ENCODE results near the gene C3orf49. TPM values are rescaled to one million over a fixed set of nuclear protein-coding genes. Genes with fewer than 3 reads are reported as not detected.

C3orf49 gene
- polyA plus RNA-seq, 1 of the 3 experiments (the other 2 are of a cell fraction), result not detected

DNA sequence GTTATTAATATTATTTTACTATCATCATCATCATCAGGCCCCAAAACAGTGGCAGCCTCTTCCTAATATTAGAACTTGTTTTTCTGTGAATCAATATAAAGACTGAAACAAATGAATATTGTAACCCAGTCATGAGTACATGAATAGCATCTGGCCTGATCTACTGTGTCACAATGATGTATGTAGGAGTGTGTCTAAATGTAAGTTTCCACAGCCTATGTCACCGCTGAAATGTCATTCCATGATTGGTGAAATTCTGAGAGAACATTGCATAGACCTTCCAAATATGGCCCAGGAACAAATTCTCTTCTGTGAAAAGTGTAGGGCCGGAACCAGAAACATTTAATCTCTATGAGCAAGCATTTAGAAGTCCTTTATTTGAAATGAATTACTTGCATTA is 20.6 kb upstream of the C3orf49 start:
- Histone ChIP-seq H3K36me3 (replicated peaks in 1 of 2; ENCODE audit: control insufficient read depth in 1 of 2, insufficient read depth in 2 of 2, low read length in 1 of 2) (no peaks in the 10 kb centered on the region), H3K79me2 (ENCODE audit: insufficient read depth) (no peaks in the 10 kb centered on the region), H3K9me2 (no peaks in the 10 kb centered on the region), H2AFZ (ENCODE audit: low read depth) (no peak overlapping the region), H3K27me3 (ENCODE audit: insufficient read depth) (no peaks in the 10 kb centered on the region), H4K20me1 (ENCODE audit: insufficient read depth) (no peaks in the 10 kb centered on the region), H3K9me3 (no peaks in the 10 kb centered on the region), H3K4me1 (ENCODE audit: control insufficient read depth in 1 of 2, insufficient read depth in 2 of 2, low read depth in 1 of 2, low read length in 1 of 2) (peaks cover 0 to 17% of the 10 kb centered on the region in 2 experiments; a peak in 2 of 4 replicates), H3F3A (replicated peaks; ENCODE audit: insufficient read depth) (no peaks in the 10 kb centered on the region), H3K4me2 (no peak overlapping the region), H3K4me3 (ENCODE audit: low read depth in 2 of 2, low read length in 1 of 2) (no peak overlapping the region), H3K27ac (ENCODE audit: low read depth in 2 of 2, low read length in 1 of 2) (no peak overlapping the region), H3K9ac (no peak overlapping the region)
- DNase-seq, result no peak
- TF ChIP-seq MEF2A (IDR thresholded peaks at IDR 0.05; ENCODE audit: borderline replicate concordance, low read depth) (no peak), FOXJ3 (CRISPR knock-in tag; IDR thresholded peaks at IDR 0.05) (no peak), ELF1 (IDR thresholded peaks at IDR 0.05) (no peak), TEAD4 (IDR thresholded peaks at IDR 0.05; ENCODE audit: borderline replicate concordance, insufficient read depth) (no peak), POLR2AphosphoS5 (IDR thresholded peaks at IDR 0.05; ENCODE audit: low read depth, low read length) (no peak)
- POLR2A ChIA-PET, result no interaction called here
- CTCF ChIA-PET, result interaction anchor here (1.1 to 8.1 kb wide), 2 partner anchors 21 to 448 kb away, joined by 3 to 67 read pairs; partner anchors contain the start of gene C3orf49
- WGBS (ENCODE audit: low lambda C conversion rate), result 79% methylated on average over 2 of the region's 2 CpGs

DNA sequence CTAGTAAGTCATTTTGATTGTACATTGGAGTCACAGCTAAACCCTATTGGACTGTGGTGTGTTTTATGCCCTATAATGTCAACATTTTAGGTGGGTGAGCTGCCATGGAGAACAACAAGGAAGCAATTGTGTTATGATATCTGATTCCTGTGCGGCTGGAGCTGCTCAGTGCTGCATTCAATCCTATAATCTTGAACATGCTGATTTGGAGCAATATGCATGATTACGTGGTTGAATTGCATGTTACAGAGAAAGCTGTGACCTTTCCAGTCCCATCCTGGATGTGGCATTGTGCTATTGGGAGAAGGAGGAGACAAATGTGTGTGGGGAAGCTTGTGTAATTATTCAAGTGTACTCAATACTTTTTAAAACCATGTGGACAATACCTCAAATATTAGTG is 20.1 kb upstream of the C3orf49 start:
- peaks cover 0 to 17% of the 10 kb centered on the region in 2 experiments; a peak in 2 of 4 replicates for H3K4me1 ChIP-seq (ENCODE audit: control insufficient read depth in 1 of 2, insufficient read depth in 2 of 2, low read depth in 1 of 2, low read length in 1 of 2)
- H3K27ac ChIP-seq (ENCODE audit: low read depth in 2 of 2, low read length in 1 of 2), result no peak overlapping the region
- no peak overlapping the region for H3K4me3 ChIP-seq (ENCODE audit: low read depth in 2 of 2, low read length in 1 of 2)
- H3K9me3 ChIP-seq, result no peaks in the 10 kb centered on the region
- H2AFZ ChIP-seq (ENCODE audit: low read depth), result no peak overlapping the region
- 76% methylated on average over 2 of the region's 2 CpGs for WGBS (ENCODE audit: low lambda C conversion rate)
- H3K9ac ChIP-seq, result no peak overlapping the region
- no peaks in the 10 kb centered on the region for H3K9me2 ChIP-seq
- ChIA-PET CTCF (interaction anchor here (1.1 to 8.1 kb wide), 2 partner anchors 20 to 448 kb away, joined by 3 to 67 read pairs; partner anchors contain the start of gene C3orf49), POLR2A (no interaction called here)
- no peaks in the 10 kb centered on the region for H3K79me2 ChIP-seq (ENCODE audit: insufficient read depth)
- DNase-seq, result no peak
- H3K27me3 ChIP-seq (ENCODE audit: insufficient read depth), result no peaks in the 10 kb centered on the region
- H3K4me2 ChIP-seq, result no peak overlapping the region
- no peaks in the 10 kb centered on the region for H3K36me3 ChIP-seq (replicated peaks in 1 of 2; ENCODE audit: control insufficient read depth in 1 of 2, insufficient read depth in 2 of 2, low read length in 1 of 2)
- H3F3A ChIP-seq (replicated peaks; ENCODE audit: insufficient read depth), result no peaks in the 10 kb centered on the region
- TF ChIP-seq GATA2 (CRISPR knock-in tag; IDR thresholded peaks at IDR 0.05) (peak; percentile 25; the same call in 1 of the 2 replicates), RXRA (IDR thresholded peaks at IDR 0.05; ENCODE audit: borderline replicate concordance, low read depth) (no peak), SIN3A (IDR thresholded peaks at IDR 0.05; ENCODE audit: borderline replicate concordance, low read depth, low read length) (no peak), FOXJ3 (CRISPR knock-in tag; IDR thresholded peaks at IDR 0.05) (no peak), NFIC (IDR thresholded peaks at IDR 0.05; ENCODE audit: borderline replicate concordance) (no peak)
- H4K20me1 ChIP-seq (ENCODE audit: insufficient read depth), result no peaks in the 10 kb centered on the region

DNA sequence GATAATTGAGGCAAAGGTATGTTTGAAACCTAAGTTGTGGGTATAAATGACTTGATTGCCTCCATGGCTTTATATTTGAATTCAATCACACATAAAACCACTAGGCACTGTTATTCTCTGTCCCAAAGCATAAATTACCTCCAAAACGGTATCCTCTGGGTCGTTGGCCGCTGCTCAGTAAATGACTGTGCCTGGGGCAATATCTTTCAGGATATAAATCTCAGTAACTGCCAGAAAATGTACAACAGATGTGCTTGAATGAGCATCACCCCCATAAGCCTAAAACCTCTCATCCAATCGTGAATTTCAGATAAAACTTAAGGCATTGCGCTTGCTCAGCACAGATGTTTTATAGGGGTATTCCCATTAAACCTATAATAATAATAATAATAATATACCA is 19.0 kb upstream of the C3orf49 start:
- no peaks in the 10 kb centered on the region for H3K9me2 ChIP-seq
- POLR2A ChIA-PET, result no interaction called here
- no peak overlapping the region for H2AFZ ChIP-seq (ENCODE audit: low read depth)
- CTCF ChIA-PET, result interaction anchor here (1.4 to 8.1 kb wide), 3 partner anchors 14 to 450 kb away, joined by 4 to 67 read pairs (median 32); partner anchors contain the start of gene C3orf49
- no peak overlapping the region for H3K9ac ChIP-seq
- H3F3A ChIP-seq (replicated peaks; ENCODE audit: insufficient read depth), result no peaks in the 10 kb centered on the region
- H3K4me3 ChIP-seq (ENCODE audit: low read depth in 2 of 2, low read length in 1 of 2), result no peak overlapping the region
- H3K9me3 ChIP-seq, result no peaks in the 10 kb centered on the region
- peak; percentile 58 for DNase-seq
- no peaks in the 10 kb centered on the region for H3K79me2 ChIP-seq (ENCODE audit: insufficient read depth)
- H3K4me1 ChIP-seq (ENCODE audit: control insufficient read depth in 1 of 2, insufficient read depth in 2 of 2, low read depth in 1 of 2, low read length in 1 of 2), result peaks cover 0 to 17% of the 10 kb centered on the region in 2 experiments; a peak in 2 of 4 replicates
- H3K27ac ChIP-seq (ENCODE audit: low read depth in 2 of 2, low read length in 1 of 2), result no peak overlapping the region; a peak in 1 of 4 replicates
- WGBS (ENCODE audit: low lambda C conversion rate), result 32% methylated on average over 5 of the region's 5 CpGs
- no peaks in the 10 kb centered on the region for H3K27me3 ChIP-seq (ENCODE audit: insufficient read depth)
- H3K36me3 ChIP-seq (replicated peaks in 1 of 2; ENCODE audit: control insufficient read depth in 1 of 2, insufficient read depth in 2 of 2, low read length in 1 of 2), result no peaks in the 10 kb centered on the region
- H3K4me2 ChIP-seq, result no peak overlapping the region
- no peaks in the 10 kb centered on the region for H4K20me1 ChIP-seq (ENCODE audit: insufficient read depth)
- TF ChIP-seq, protein P1, sequence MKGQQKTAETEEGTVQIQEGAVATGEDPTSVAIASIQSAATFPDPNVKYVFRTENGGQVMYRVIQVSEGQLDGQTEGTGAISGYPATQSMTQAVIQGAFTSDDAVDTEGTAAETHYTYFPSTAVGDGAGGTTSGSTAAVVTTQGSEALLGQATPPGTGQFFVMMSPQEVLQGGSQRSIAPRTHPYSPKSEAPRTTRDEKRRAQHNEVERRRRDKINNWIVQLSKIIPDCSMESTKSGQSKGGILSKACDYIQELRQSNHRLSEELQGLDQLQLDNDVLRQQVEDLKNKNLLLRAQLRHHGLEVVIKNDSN (IDR thresholded peaks at IDR 0.05; ENCODE audit: borderline replicate concordance, low read depth), result no peak
- TF ChIP-seq EZH2phosphoT487 (IDR thresholded peaks at IDR 0.05; ENCODE audit: borderline replicate concordance, low read depth), result no peak
- TF ChIP-seq GATA2 (CRISPR knock-in tag; IDR thresholded peaks at IDR 0.05), result peak; percentile 80
- TF ChIP-seq MEF2A (IDR thresholded peaks at IDR 0.05; ENCODE audit: borderline replicate concordance, low read depth), result no peak
- TF ChIP-seq CHD2 (IDR thresholded peaks at IDR 0.05; ENCODE audit: low read length, partially characterized antibody), result peak; percentile 52
- TF ChIP-seq, protein P2, sequence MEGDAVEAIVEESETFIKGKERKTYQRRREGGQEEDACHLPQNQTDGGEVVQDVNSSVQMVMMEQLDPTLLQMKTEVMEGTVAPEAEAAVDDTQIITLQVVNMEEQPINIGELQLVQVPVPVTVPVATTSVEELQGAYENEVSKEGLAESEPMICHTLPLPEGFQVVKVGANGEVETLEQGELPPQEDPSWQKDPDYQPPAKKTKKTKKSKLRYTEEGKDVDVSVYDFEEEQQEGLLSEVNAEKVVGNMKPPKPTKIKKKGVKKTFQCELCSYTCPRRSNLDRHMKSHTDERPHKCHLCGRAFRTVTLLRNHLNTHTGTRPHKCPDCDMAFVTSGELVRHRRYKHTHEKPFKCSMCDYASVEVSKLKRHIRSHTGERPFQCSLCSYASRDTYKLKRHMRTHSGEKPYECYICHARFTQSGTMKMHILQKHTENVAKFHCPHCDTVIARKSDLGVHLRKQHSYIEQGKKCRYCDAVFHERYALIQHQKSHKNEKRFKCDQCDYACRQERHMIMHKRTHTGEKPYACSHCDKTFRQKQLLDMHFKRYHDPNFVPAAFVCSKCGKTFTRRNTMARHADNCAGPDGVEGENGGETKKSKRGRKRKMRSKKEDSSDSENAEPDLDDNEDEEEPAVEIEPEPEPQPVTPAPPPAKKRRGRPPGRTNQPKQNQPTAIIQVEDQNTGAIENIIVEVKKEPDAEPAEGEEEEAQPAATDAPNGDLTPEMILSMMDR (IDR thresholded peaks at IDR 0.05), result no peak
- TF ChIP-seq NRF1 (IDR thresholded peaks at IDR 0.05; ENCODE audit: low read depth, low read length), result no peak
- peak; percentile 25; the same call in 1 of the 2 replicates for TF ChIP-seq RAD21 (IDR thresholded peaks at IDR 0.05; ENCODE audit: low read length)
- TF ChIP-seq TEAD4 (IDR thresholded peaks at IDR 0.05; ENCODE audit: borderline replicate concordance, insufficient read depth), result no peak
- TF ChIP-seq RFX5 (IDR thresholded peaks at IDR 0.05; ENCODE audit: low read length), result no peak
- TF ChIP-seq, protein P3, sequence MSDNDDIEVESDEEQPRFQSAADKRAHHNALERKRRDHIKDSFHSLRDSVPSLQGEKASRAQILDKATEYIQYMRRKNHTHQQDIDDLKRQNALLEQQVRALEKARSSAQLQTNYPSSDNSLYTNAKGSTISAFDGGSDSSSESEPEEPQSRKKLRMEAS (IDR thresholded peaks at IDR 0.05; ENCODE audit: low read depth), result no peak
- peak in 1 of 2 experiments; percentile 86; a peak in 2 of 4 replicates for TF ChIP-seq EP300 (IDR thresholded peaks at IDR 0.05; ENCODE audit: borderline replicate concordance in 1 of 2, low read depth in 1 of 2, low read length in 1 of 2)
- TF ChIP-seq YY1 (IDR thresholded peaks at IDR 0.05; ENCODE audit: low read depth), result no peak
- TF ChIP-seq FOXJ3 (CRISPR knock-in tag; IDR thresholded peaks at IDR 0.05), result peak; percentile 80

Data from SK-N-SH (cell line).